ENCODE data around the gene OR2G3.

The OR2G3 gene

DNA sequence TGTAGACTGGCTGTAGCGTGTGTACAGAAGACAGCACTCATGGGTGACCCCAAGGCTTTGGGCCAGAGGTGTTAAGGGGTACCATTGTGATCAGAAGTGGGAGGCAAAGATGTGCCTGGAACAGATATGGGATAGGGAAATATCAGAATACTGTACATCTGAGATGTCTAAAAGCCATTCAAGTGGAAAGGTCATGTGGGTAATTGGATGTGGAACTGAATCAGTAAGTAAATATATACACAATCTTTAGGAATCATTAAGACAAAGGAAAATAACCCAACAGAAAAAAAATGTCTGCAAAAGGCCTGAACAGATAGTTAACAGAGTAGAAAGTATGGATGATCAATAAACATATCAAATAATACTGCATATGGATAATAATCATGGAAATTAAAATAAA lies 47.7 kb downstream of the OR2G3 start:
- Histone ChIP-seq H3K27me3 (ENCODE audit: insufficient read depth, low read depth, severe bottlenecking) (peaks cover 42% of the 10 kb centered on the region), H3K36me3 (no peaks in the 10 kb centered on the region), H3K27ac (no peak overlapping the region), H3K9me3 (ENCODE audit: severe bottlenecking) (no peaks in the 10 kb centered on the region), H3K4me3 (ENCODE audit: low read depth, low read length) (no peak overlapping the region)
- TF ChIP-seq, protein P1, sequence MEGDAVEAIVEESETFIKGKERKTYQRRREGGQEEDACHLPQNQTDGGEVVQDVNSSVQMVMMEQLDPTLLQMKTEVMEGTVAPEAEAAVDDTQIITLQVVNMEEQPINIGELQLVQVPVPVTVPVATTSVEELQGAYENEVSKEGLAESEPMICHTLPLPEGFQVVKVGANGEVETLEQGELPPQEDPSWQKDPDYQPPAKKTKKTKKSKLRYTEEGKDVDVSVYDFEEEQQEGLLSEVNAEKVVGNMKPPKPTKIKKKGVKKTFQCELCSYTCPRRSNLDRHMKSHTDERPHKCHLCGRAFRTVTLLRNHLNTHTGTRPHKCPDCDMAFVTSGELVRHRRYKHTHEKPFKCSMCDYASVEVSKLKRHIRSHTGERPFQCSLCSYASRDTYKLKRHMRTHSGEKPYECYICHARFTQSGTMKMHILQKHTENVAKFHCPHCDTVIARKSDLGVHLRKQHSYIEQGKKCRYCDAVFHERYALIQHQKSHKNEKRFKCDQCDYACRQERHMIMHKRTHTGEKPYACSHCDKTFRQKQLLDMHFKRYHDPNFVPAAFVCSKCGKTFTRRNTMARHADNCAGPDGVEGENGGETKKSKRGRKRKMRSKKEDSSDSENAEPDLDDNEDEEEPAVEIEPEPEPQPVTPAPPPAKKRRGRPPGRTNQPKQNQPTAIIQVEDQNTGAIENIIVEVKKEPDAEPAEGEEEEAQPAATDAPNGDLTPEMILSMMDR (IDR thresholded peaks at IDR 0.05; ENCODE audit: low read depth, low read length): no peak
- no peak for DNase-seq

Measured in WERI-Rb-1 (cell line).